DND-41 (cell line): ENCODE measurements around the gene ZMYND11.

Source experiments
- ATAC-seq: fragments of 200-7000 bp; cut with Tn5 transposase; 3 replicates; pipeline ENCODE4 v1.9.1; 2021; ENCODE audit warnings: low read depth; ENCODE audit not compliant: insufficient read depth
- DNase-seq: peaks from one replicate; pipeline ENCODE4 v3.0.0-alpha.2; 2020
- H2AFZ ChIP-seq: 2 replicates; pipeline ENCODE4 v1.6.0; 2012; ENCODE audit warnings: low read depth, low read length
- H3K27ac ChIP-seq: 2 replicates; pipeline ENCODE4 v1.5.1; 2012; ENCODE audit warnings: low read length, inconsistent platforms
- H3K27me3 ChIP-seq: fragments of 200-600 bp; sonication (generic); 2 replicates; pipeline ENCODE4 v1.6.0; 2012; ENCODE audit warnings: low read length, mild to moderate bottlenecking, inconsistent platforms; ENCODE audit not compliant: insufficient read depth, poor library complexity
- H3K36me3 ChIP-seq: 2 replicates; pipeline ENCODE4 v1.5.1; 2012; ENCODE audit warnings: low read length, inconsistent platforms; ENCODE audit not compliant: insufficient read depth
- H3K4me1 ChIP-seq: 2 replicates; pipeline ENCODE4 v1.5.1; 2012; ENCODE audit warnings: mild to moderate bottlenecking, low read length; ENCODE audit not compliant: insufficient read depth
- H3K4me2 ChIP-seq: 2 replicates; pipeline ENCODE4 v1.6.0; 2012; ENCODE audit warnings: mild to moderate bottlenecking, moderate library complexity, low read length, inconsistent platforms; ENCODE audit not compliant: insufficient read depth
- H3K4me3 ChIP-seq, 2 experiments: fragments of 200-600 bp in 1 of 2; shearing (Covaris generic) in 1 of 2; 2 replicates each; pipeline ENCODE4 v1.5.1; 2012 to 2016; ENCODE audit warnings: inconsistent platforms in 2 of 2, low read length in 2 of 2, mild to moderate bottlenecking in 2 of 2, low read depth in 1 of 2, moderate library complexity in 1 of 2
- H3K79me2 ChIP-seq: 2 replicates; pipeline ENCODE4 v1.6.0; 2012; ENCODE audit warnings: low read length, inconsistent platforms; ENCODE audit not compliant: insufficient read depth
- H3K9ac ChIP-seq: 2 replicates; pipeline ENCODE4 v1.6.0; 2012; ENCODE audit warnings: low read depth, mild to moderate bottlenecking, inconsistent platforms, low read length, moderate library complexity
- H3K9me3 ChIP-seq: 2 replicates; pipeline ENCODE4 v1.5.1; 2012; ENCODE audit warnings: low read length, moderate library complexity, mild to moderate bottlenecking, inconsistent platforms; ENCODE audit not compliant: insufficient read depth, severe bottlenecking
- H4K20me1 ChIP-seq: 2 replicates; pipeline ENCODE4 v1.6.0; 2012; ENCODE audit warnings: low read length; ENCODE audit not compliant: insufficient read depth
- EZH2 ChIP-seq: IDR thresholded peaks from 3 replicates; pipeline ENCODE4 v1.6.1; 2012; ENCODE audit warnings: borderline replicate concordance, low read depth, mild to moderate bottlenecking, moderate library complexity, low read length, inconsistent platforms; ENCODE audit not compliant: severe bottlenecking
- TF ChIP-seq, protein P1 (sequence below): IDR thresholded peaks from 2 replicates; pipeline ENCODE4 v1.5.1; 2012; ENCODE audit warnings: borderline replicate concordance, low read length, moderate library complexity, mild to moderate bottlenecking; ENCODE audit not compliant: poor library complexity, severe bottlenecking; ENCODE audit errors: extremely low read depth

ZMYND11 gene

DNA sequence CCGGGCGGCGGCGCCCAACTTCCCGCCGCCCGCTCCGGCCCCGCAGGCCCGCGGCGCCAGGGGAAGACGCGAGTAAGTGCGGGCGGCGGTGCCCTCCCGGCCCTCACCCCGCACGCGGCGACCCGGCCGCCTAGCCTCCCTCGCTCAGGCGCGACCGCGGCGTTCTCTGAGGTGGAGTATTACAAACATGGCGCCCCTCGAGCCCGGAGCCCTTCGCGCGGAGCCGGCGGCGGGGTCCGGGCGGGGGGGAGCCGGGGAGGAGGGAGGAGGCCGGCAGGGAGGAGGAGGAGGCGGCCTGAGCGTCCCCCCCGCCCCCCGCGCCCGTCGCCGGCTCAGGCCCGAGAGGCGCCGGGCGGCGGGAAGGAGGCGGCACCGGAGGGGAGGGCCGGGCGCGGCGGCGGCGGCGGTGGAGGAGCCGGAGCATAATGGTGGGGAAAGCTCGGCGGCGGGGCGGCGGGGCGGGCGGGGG, at the start of gene ZMYND11:
Gene ZMYND11 (plus strand): TSS at position 324 of the 469 bp plus-strand sequence. CDS start 44,558 bp downstream, outside the sequence.
- Histone ChIP-seq H3K27ac (peak within 1 kb of the TSS; percentile 90), H3K4me2 (peak within 1 kb of the TSS; percentile 81), H3K4me1 (peaks cover 39% of the 10 kb centered on the region), H4K20me1 (peaks cover 20% of the 10 kb centered on the region), H2AFZ (peak within 1 kb of the TSS; percentile 88), H3K4me3 (peak within 1 kb of the TSS; percentile 71 to 75), H3K9ac (peak within 1 kb of the TSS; percentile 96), H3K79me2 (peaks cover 63% of the 10 kb centered on the region), H3K36me3 (peaks cover 2% of the 10 kb centered on the region; the same call in 1 of the 2 replicates), H3K27me3 (no peaks in the 10 kb centered on the region), H3K9me3 (no peaks in the 10 kb centered on the region)
- TF ChIP-seq, protein P1, sequence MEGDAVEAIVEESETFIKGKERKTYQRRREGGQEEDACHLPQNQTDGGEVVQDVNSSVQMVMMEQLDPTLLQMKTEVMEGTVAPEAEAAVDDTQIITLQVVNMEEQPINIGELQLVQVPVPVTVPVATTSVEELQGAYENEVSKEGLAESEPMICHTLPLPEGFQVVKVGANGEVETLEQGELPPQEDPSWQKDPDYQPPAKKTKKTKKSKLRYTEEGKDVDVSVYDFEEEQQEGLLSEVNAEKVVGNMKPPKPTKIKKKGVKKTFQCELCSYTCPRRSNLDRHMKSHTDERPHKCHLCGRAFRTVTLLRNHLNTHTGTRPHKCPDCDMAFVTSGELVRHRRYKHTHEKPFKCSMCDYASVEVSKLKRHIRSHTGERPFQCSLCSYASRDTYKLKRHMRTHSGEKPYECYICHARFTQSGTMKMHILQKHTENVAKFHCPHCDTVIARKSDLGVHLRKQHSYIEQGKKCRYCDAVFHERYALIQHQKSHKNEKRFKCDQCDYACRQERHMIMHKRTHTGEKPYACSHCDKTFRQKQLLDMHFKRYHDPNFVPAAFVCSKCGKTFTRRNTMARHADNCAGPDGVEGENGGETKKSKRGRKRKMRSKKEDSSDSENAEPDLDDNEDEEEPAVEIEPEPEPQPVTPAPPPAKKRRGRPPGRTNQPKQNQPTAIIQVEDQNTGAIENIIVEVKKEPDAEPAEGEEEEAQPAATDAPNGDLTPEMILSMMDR = no peak
- no peak for TF ChIP-seq EZH2
- peak; percentile 72 for DNase-seq
- ATAC-seq = peak; percentile 46

DNA sequence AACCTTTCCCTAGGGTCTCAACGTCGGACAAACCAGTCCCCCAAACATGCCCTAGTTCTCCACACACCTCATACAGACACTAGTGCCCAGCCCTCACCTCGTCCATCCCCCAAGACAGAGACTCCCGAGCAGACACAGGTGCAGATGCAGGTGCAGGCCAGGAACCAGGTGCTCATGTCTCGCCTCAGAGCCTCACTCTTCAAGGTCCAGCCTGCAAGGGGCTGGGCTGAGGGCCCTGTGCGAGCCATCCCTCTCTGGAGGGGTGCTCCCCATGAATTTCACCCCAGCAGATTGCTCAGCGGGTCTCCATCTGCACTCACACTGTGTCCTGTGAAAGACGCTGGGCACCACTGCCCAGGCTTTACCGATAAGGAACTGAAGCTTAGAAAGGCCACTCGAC, 49.2 kb upstream of the ZMYND11 start:
- no peaks in the 10 kb centered on the region for H4K20me1 ChIP-seq
- H3K9ac ChIP-seq = no peak overlapping the region
- H3K9me3 ChIP-seq = no peaks in the 10 kb centered on the region
- peaks cover 2% of the 10 kb centered on the region for H3K27me3 ChIP-seq
- no peak for ATAC-seq
- no peaks in the 10 kb centered on the region for H3K79me2 ChIP-seq
- no peak overlapping the region for H2AFZ ChIP-seq
- no peaks in the 10 kb centered on the region for H3K4me1 ChIP-seq
- TF ChIP-seq EZH2 = no peak
- TF ChIP-seq, protein P1 = no peak
- H3K36me3 ChIP-seq = no peaks in the 10 kb centered on the region
- no peak overlapping the region for H3K4me3 ChIP-seq
- DNase-seq = no peak
- H3K4me2 ChIP-seq = no peak overlapping the region
- H3K27ac ChIP-seq = no peak overlapping the region

DNA sequence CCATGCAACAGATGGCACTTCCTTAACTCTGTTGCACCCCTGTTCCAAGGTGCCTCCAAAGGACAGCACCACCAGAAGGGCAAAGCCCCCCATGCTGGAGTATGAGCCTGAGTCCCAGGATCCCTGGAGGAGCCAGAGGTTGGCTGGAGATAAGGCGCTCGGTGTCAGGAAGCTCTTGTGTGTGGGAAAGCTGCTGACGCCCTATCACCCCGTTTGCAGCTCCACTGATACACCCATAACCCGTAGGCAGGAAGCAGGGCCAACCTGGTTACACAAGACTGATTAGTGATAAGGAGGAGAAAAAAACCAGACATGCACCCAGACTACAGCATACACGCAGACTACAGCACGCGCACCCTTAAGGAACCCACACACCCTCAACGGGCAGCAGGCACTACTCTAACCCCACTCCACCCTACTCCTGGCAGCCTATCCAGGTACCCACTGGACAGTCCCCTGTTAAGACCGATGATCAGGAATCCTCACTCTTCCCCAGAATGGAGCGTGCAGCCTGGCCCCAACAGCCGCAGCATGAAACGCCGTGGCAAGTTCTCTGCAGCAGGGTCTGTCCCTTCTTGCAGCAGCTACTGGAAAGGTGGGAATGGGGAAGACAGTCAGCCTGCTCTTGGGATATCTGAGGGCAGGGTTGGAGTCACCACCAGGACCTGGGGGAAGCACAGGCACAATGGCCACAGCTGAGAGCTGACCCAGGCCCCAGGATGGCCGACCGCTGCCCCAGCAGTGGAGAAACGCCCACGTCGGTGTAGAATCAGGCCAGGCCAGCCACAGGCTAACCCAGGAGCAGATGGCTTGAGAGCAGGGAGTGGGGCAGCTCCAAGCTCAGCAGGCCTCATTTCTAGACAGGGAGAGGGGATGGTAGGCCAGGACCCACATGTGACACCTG, 47.8 kb upstream of the ZMYND11 start:
- Histone ChIP-seq H3K9me3 (no peaks in the 10 kb centered on the region), H4K20me1 (no peaks in the 10 kb centered on the region), H3K79me2 (no peaks in the 10 kb centered on the region), H2AFZ (no peak overlapping the region), H3K36me3 (no peaks in the 10 kb centered on the region), H3K4me3 (no peak overlapping the region), H3K27ac (no peak overlapping the region), H3K9ac (no peak overlapping the region), H3K27me3 (peaks cover 2% of the 10 kb centered on the region), H3K4me2 (no peak overlapping the region), H3K4me1 (no peaks in the 10 kb centered on the region)
- ATAC-seq (no peak), DNase-seq (no peak)
- TF ChIP-seq, protein P1 = no peak
- TF ChIP-seq EZH2 = no peak
